ENCODE measurements around the gene KRT40. TPM values are rescaled to one million over a fixed set of nuclear protein-coding genes. Genes with fewer than 3 reads are reported as not detected.

The KRT40 gene
- total and polyA plus RNA-seq, 2 experiments from 2014 or later: not detected

DNA sequence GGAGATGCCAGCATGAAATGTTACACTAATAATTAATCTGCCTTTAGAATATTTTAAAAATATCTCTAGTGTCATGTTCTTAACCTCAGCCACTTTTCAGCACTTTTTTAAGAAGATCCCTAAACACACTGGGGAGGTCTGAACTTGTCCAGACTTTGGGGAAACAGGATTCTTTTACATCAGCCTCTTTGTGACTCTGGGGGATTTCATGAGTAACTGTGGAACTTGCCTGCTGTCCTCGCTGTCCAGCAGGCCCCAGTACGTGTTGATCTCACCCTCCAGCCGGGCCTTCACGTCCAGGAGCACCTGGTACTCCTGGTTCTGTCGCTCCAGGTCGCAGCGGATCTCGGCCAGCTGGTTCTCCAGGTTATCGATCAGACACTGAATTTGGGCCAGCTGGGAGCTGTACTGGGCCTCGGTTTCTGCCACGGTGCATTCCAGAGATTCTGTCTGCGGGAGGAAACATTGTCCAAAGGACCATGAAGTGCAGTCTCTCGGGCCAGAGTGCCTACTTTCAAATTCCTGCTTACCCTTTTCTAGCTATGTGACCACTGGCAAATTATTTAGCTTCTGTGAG, 5.5 kb downstream of the KRT40 start (continued):
- TF ChIP-seq, protein P1, sequence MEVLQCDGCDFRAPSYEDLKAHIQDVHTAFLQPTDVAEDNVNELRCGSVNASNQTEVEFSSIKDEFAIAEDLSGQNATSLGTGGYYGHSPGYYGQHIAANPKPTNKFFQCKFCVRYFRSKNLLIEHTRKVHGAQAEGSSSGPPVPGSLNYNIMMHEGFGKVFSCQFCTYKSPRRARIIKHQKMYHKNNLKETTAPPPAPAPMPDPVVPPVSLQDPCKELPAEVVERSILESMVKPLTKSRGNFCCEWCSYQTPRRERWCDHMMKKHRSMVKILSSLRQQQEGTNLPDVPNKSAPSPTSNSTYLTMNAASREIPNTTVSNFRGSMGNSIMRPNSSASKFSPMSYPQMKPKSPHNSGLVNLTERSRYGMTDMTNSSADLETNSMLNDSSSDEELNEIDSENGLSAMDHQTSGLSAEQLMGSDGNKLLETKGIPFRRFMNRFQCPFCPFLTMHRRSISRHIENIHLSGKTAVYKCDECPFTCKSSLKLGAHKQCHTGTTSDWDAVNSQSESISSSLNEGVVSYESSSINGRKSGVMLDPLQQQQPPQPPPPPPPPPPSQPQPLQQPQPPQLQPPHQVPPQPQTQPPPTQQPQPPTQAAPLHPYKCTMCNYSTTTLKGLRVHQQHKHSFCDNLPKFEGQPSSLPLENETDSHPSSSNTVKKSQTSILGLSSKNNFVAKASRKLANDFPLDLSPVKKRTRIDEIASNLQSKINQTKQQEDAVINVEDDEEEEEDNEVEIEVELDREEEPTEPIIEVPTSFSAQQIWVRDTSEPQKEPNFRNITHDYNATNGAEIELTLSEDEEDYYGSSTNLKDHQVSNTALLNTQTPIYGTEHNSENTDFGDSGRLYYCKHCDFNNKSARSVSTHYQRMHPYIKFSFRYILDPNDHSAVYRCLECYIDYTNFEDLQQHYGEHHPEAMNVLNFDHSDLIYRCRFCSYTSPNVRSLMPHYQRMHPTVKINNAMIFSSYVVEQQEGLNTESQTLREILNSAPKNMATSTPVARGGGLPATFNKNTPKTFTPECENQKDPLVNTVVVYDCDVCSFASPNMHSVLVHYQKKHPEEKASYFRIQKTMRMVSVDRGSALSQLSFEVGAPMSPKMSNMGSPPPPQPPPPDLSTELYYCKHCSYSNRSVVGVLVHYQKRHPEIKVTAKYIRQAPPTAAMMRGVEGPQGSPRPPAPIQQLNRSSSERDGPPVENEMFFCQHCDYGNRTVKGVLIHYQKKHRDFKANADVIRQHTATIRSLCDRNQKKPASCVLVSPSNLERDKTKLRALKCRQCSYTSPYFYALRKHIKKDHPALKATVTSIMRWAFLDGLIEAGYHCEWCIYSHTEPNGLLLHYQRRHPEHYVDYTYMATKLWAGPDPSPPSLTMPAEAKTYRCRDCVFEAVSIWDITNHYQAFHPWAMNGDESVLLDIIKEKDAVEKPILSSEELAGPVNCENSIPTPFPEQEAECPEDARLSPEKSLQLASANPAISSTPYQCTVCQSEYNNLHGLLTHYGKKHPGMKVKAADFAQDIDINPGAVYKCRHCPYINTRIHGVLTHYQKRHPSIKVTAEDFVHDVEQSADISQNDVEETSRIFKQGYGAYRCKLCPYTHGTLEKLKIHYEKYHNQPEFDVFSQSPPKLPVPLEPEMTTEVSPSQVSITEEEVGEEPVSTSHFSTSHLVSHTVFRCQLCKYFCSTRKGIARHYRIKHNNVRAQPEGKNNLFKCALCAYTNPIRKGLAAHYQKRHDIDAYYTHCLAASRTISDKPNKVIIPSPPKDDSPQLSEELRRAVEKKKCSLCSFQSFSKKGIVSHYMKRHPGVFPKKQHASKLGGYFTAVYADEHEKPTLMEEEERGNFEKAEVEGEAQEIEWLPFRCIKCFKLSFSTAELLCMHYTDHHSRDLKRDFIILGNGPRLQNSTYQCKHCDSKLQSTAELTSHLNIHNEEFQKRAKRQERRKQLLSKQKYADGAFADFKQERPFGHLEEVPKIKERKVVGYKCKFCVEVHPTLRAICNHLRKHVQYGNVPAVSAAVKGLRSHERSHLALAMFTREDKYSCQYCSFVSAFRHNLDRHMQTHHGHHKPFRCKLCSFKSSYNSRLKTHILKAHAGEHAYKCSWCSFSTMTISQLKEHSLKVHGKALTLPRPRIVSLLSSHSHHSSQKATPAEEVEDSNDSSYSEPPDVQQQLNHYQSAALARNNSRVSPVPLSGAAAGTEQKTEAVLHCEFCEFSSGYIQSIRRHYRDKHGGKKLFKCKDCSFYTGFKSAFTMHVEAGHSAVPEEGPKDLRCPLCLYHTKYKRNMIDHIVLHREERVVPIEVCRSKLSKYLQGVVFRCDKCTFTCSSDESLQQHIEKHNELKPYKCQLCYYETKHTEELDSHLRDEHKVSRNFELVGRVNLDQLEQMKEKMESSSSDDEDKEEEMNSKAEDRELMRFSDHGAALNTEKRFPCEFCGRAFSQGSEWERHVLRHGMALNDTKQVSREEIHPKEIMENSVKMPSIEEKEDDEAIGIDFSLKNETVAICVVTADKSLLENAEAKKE (CRISPR knock-in tag; IDR thresholded peaks at IDR 0.05): no peak

- no peaks in the 10 kb centered on the region for H3F3A ChIP-seq (replicated peaks; ENCODE audit: low read depth)
- H3K36me3 Mint-ChIP-seq (ENCODE audit: low read depth): no peaks in the 10 kb centered on the region
- 0 out of 2 replicates have a peak, but pooled peaks cover under 1% of the 10 kb centered on the region for H3K4me1 ChIP-seq (ENCODE audit: insufficient read depth)
- H3K27me3 Mint-ChIP-seq (ENCODE audit: insufficient read depth, low read depth, poor library complexity): no peaks in the 10 kb centered on the region
- no peak overlapping the region for H3K4me3 ChIP-seq
- H3K4me2 ChIP-seq: no peak overlapping the region
- DNase-seq (ENCODE audit: low spot score) (no peak), ATAC-seq (no peak)
- H3K9me3 Mint-ChIP-seq: peaks cover 3% of the 10 kb centered on the region; the same call in 1 of the 3 replicates
- H3K27ac ChIP-seq (ENCODE audit: low read depth): no peak overlapping the region
- H3K27me3 ChIP-seq (ENCODE audit: insufficient read depth): no peaks in the 10 kb centered on the region
- no peaks in the 10 kb centered on the region for H3K79me2 ChIP-seq (replicated peaks; ENCODE audit: insufficient read depth)
- H4K20me1 ChIP-seq (replicated peaks; ENCODE audit: insufficient read depth): no peaks in the 10 kb centered on the region
- H2AFZ ChIP-seq: no peak overlapping the region
- H3K27ac Mint-ChIP-seq: no peak overlapping the region
- H3K4me1 Mint-ChIP-seq: peaks cover 5% of the 10 kb centered on the region; the same call in 2 of the 3 replicates
- H3K4me3 Mint-ChIP-seq: no peak overlapping the region
- H3K36me3 ChIP-seq (ENCODE audit: insufficient read depth): no peaks in the 10 kb centered on the region
- 0 out of 2 replicates have a peak, but pooled peaks cover 3% of the 10 kb centered on the region for H3K9me2 ChIP-seq (ENCODE audit: insufficient read depth)
- TF ChIP-seq, protein P1 (CRISPR knock-in tag; IDR thresholded peaks at IDR 0.05): no peak
- TF ChIP-seq CREB1 (CRISPR knock-in tag; IDR thresholded peaks at IDR 0.05; ENCODE audit: low read depth): no peak
- no peak for TF ChIP-seq EZH2phosphoT487 (IDR thresholded peaks at IDR 0.05; ENCODE audit: unreplicated experiment)
- TF ChIP-seq JUNB (IDR thresholded peaks at IDR 0.05; ENCODE audit: unreplicated experiment): no peak
- no peak for TF ChIP-seq POLR2AphosphoS5 (IDR thresholded peaks at IDR 0.05; ENCODE audit: low read depth)
- no peak for TF ChIP-seq ZNF114 (CRISPR knock-in tag; IDR thresholded peaks at IDR 0.05)
- no peak for TF ChIP-seq CTCF (conservative IDR thresholded peaks at IDR 0.05; ENCODE audit: low read depth in 2 of 2)
These were observed 8.6 kb downstream of the KRT40 start for GRCh38 chr17:40975516-40975915.

All from GM23338 (cell line).